DMS114 treated with DMSO at 0.1 percent for 48 hours (cell line): Measurements from ENCODE around the gene KXD1.
A peak's percentile ranks its signal among the peaks of the same experiment; 100 is the strongest.
"Not testable (repeated sequence)": the region's sequence is repeated elsewhere in the genome, so short reads cannot be mapped to it uniquely, and the experiment has no call there.

Experiments
- DNase-seq: peaks from one replicate; lab custom pipeline; 2025; ENCODE audit not compliant: unreplicated experiment; lab: John Stamatoyannopoulos, UW

The KXD1 gene

GRCh38 chr19:18533058-18533457 lies 24.6 kb upstream of the KXD1 start:
- DNase-seq: no peak

GRCh38 chr19:18536475-18536874 lies 21.2 kb upstream of the KXD1 start:
- DNase-seq: no peak

GRCh38 chr19:18537431-18537830 lies 20.2 kb upstream of the KXD1 start:
- no peak for DNase-seq

GRCh38 chr19:18538115-18538514 lies 19.6 kb upstream of the KXD1 start:
- no peak for DNase-seq

- no peak for DNase-seq
Measured at GRCh38 chr19:18539372-18539771, 18.3 kb upstream of the KXD1 start.

- DNase-seq: not testable (repeated sequence)
Measured at GRCh38 chr19:18540200-18540599, 17.5 kb upstream of the KXD1 start.

GRCh38 chr19:18541258-18541991 lies 16.2 kb upstream of the KXD1 start:
- DNase-seq: no peak

- no peak for DNase-seq
Measured at GRCh38 chr19:18541992-18542940, 15.4 kb upstream of the KXD1 start.

- peak; percentile 78 for DNase-seq
Measured at GRCh38 chr19:18542941-18543813, 14.5 kb upstream of the KXD1 start, which contains the start of gene FKBP8. FKBP8 (minus strand) TSS chr19:18543573; CDS start chr19:18541970, 1,603 bp downstream.

- peak; percentile 39 for DNase-seq
Measured at GRCh38 chr19:18543814-18544475, 13.7 kb upstream of the KXD1 start.

- DNase-seq: no peak
Measured at GRCh38 chr19:18551631-18552030, 6.0 kb upstream of the KXD1 start.

GRCh38 chr19:18558202-18558555 lies 509 bp downstream of the KXD1 start:
- no peak for DNase-seq

- no peak for DNase-seq
Measured at GRCh38 chr19:18558604-18559003, 934 bp downstream of the KXD1 start.

- DNase-seq: no peak
Measured at GRCh38 chr19:18559685-18560084, 2.0 kb downstream of the KXD1 start.

- DNase-seq: no peak
Measured at GRCh38 chr19:18562086-18562485, 4.4 kb downstream of the KXD1 start.

GRCh38 chr19:18566953-18567352 lies 9.3 kb downstream of the KXD1 start:
- DNase-seq: no peak

- no peak for DNase-seq
Measured at GRCh38 chr19:18568367-18568766, 10.7 kb downstream of the KXD1 start.

- peak; percentile 96 for DNase-seq
Measured at GRCh38 chr19:18571564-18572344, 14.1 kb downstream of the KXD1 start, which contains the start of gene UBA52. UBA52 (plus strand) TSS chr19:18571857; CDS start chr19:18573301, 1,444 bp downstream.

- DNase-seq: no peak
Measured at GRCh38 chr19:18574691-18575291, 17.1 kb downstream of the KXD1 start.
